ENCODE data around the gene XPO6.

The XPO6 gene

GRCh38 chr16:28069971-28070794 is 141.6 kb downstream of the XPO6 start:
- H3K27ac ChIP-seq, result no peak overlapping the region
- DNase-seq (ENCODE audit: low spot score), result no peak
- CTCF ChIA-PET, result interaction anchor here (0.6 to 1.8 kb wide), 21 partner anchors 8 to 1078 kb away, joined by 3 to 10 read pairs (median 4); no protein-coding TSS in a partner anchor
- no peak for TF ChIP-seq CTCF (conservative IDR thresholded peaks at IDR 0.05; ENCODE audit: low read depth)
- POLR2A ChIA-PET (ENCODE audit: low non-redundant PET), result no interaction called here

- ChIA-PET POLR2A (ENCODE audit: low non-redundant PET) (no interaction called here), CTCF (interaction anchor here (0.5 kb wide), 1 partner anchor 14 kb away, joined by 4 read pairs; no protein-coding TSS in a partner anchor)
- TF ChIP-seq CTCF (conservative IDR thresholded peaks at IDR 0.05; ENCODE audit: low read depth), result no peak
- DNase-seq (ENCODE audit: low spot score), result no peak
- no peak overlapping the region for H3K27ac ChIP-seq
Measured at GRCh38 chr16:28068976-28069375, 142.8 kb downstream of the XPO6 start.

- ChIA-PET CTCF (no interaction called here), POLR2A (ENCODE audit: low non-redundant PET) (no interaction called here)
- no peak for TF ChIP-seq CTCF (conservative IDR thresholded peaks at IDR 0.05; ENCODE audit: low read depth)
- H3K27ac ChIP-seq, result no peak overlapping the region
- DNase-seq (ENCODE audit: low spot score), result no peak
Measured at GRCh38 chr16:28067604-28068379, 144.0 kb downstream of the XPO6 start.

GRCh38 chr16:28064706-28065249 is 147.0 kb downstream of the XPO6 start:
- POLR2A ChIA-PET (ENCODE audit: low non-redundant PET), result no interaction called here
- CTCF ChIA-PET, result no interaction called here
- no peak for TF ChIP-seq CTCF (conservative IDR thresholded peaks at IDR 0.05; ENCODE audit: low read depth)
- DNase-seq (ENCODE audit: low spot score), result no peak
- no peak overlapping the region for H3K27ac ChIP-seq

GRCh38 chr16:28064150-28064549 is 147.6 kb downstream of the XPO6 start:
- H3K27ac ChIP-seq, result no peak overlapping the region
- no peak for DNase-seq (ENCODE audit: low spot score)
- ChIA-PET POLR2A (ENCODE audit: low non-redundant PET) (no interaction called here), CTCF (no interaction called here)
- no peak for TF ChIP-seq CTCF (conservative IDR thresholded peaks at IDR 0.05; ENCODE audit: low read depth)

GRCh38 chr16:28063591-28064061 is 148.1 kb downstream of the XPO6 start, which contains the start of gene GSG1L:
GSG1L (minus strand) TSS chr16:28063714; CDS start chr16:28063424, 290 bp downstream.
- ChIA-PET CTCF (no interaction called here), POLR2A (ENCODE audit: low non-redundant PET) (no interaction called here)
- no peak within 1 kb of the TSS for H3K27ac ChIP-seq
- no peak for TF ChIP-seq CTCF (conservative IDR thresholded peaks at IDR 0.05; ENCODE audit: low read depth)
- no peak for DNase-seq (ENCODE audit: low spot score)

All from RWPE1 (cell line).